GM18511 (cell line): ENCODE measurements around the gene PITPNM2.

Source experiments
- ATAC-seq: cut with Tn5 transposase; IDR thresholded peaks from one replicate; pipeline ENCODE4 v1.9.1; 2021; ENCODE audit warnings: mild to moderate bottlenecking, moderate library complexity; ENCODE audit not compliant: unreplicated experiment

Gene PITPNM2

GRCh38 chr12:123150744-123151456 lies at the start of gene PITPNM2:
Gene PITPNM2, minus strand, starts transcription at chr12:123151090. Its CDS starts 116,500 bp downstream, at chr12:123034590.
- ATAC-seq = peak; percentile 75

GRCh38 chr12:123200414-123200813 lies 49.5 kb upstream of the PITPNM2 start:
- ATAC-seq = no peak

GRCh38 chr12:123199936-123200335 lies 49.0 kb upstream of the PITPNM2 start:
- no peak for ATAC-seq

- no peak for ATAC-seq
Measured at GRCh38 chr12:123187637-123188036, 36.7 kb upstream of the PITPNM2 start.

GRCh38 chr12:123180171-123180570 lies 29.3 kb upstream of the PITPNM2 start:
- no peak for ATAC-seq

GRCh38 chr12:123171967-123172366 lies 21.1 kb upstream of the PITPNM2 start:
- no peak for ATAC-seq

- no peak for ATAC-seq
Measured at GRCh38 chr12:123167329-123167728, 16.4 kb upstream of the PITPNM2 start.

GRCh38 chr12:123165537-123165936 lies 14.6 kb upstream of the PITPNM2 start:
- no peak for ATAC-seq

GRCh38 chr12:123164710-123165261 lies 13.9 kb upstream of the PITPNM2 start:
- no peak for ATAC-seq

- no peak for ATAC-seq
Measured at GRCh38 chr12:123164222-123164621, 13.3 kb upstream of the PITPNM2 start.

GRCh38 chr12:123163227-123163626 lies 12.3 kb upstream of the PITPNM2 start:
- no peak for ATAC-seq

- ATAC-seq = no peak
Measured at GRCh38 chr12:123160801-123161487, 10.1 kb upstream of the PITPNM2 start.

GRCh38 chr12:123153906-123154305 lies 3.0 kb upstream of the PITPNM2 start:
- no peak for ATAC-seq

GRCh38 chr12:123152833-123153232 lies 1.9 kb upstream of the PITPNM2 start:
- no peak for ATAC-seq

- peak; percentile 9 for ATAC-seq
Measured at GRCh38 chr12:123151457-123152454, 866 bp upstream of the PITPNM2 start.

GRCh38 chr12:123150275-123150743 lies 581 bp downstream of the PITPNM2 start:
- peak; percentile 16 for ATAC-seq

- no peak for ATAC-seq
Measured at GRCh38 chr12:123149501-123150274, 1.2 kb downstream of the PITPNM2 start.

GRCh38 chr12:123149088-123149487 lies 1.8 kb downstream of the PITPNM2 start:
- ATAC-seq = no peak

- ATAC-seq = no peak
Measured at GRCh38 chr12:123148655-123149054, 2.2 kb downstream of the PITPNM2 start.

- no peak for ATAC-seq
Measured at GRCh38 chr12:123148223-123148622, 2.7 kb downstream of the PITPNM2 start.
